HL-60 (cell line): ENCODE results near the gene MAN2B2.

Source experiments
- CTCF ChIP-seq: IDR thresholded peaks from one replicate; pipeline ENCODE4 v1.5.1; 2011; ENCODE audit warnings: low read length, control low read depth, inconsistent platforms; ENCODE audit not compliant: insufficient read depth
- POLR2AphosphoS5 ChIP-seq: IDR thresholded peaks from 2 replicates; pipeline ENCODE4 v1.6.1; 2012; ENCODE audit warnings: low read depth
- SPI1 ChIP-seq: IDR thresholded peaks from 2 replicates; pipeline ENCODE4 v1.6.1; 2012; ENCODE audit warnings: low read depth, mild to moderate bottlenecking, borderline replicate concordance
- TF ChIP-seq, protein P1 (sequence below): IDR thresholded peaks from 2 replicates; pipeline ENCODE4 v1.6.1; 2012; ENCODE audit warnings: low read depth; ENCODE audit not compliant: insufficient replicate concordance

DNA sequence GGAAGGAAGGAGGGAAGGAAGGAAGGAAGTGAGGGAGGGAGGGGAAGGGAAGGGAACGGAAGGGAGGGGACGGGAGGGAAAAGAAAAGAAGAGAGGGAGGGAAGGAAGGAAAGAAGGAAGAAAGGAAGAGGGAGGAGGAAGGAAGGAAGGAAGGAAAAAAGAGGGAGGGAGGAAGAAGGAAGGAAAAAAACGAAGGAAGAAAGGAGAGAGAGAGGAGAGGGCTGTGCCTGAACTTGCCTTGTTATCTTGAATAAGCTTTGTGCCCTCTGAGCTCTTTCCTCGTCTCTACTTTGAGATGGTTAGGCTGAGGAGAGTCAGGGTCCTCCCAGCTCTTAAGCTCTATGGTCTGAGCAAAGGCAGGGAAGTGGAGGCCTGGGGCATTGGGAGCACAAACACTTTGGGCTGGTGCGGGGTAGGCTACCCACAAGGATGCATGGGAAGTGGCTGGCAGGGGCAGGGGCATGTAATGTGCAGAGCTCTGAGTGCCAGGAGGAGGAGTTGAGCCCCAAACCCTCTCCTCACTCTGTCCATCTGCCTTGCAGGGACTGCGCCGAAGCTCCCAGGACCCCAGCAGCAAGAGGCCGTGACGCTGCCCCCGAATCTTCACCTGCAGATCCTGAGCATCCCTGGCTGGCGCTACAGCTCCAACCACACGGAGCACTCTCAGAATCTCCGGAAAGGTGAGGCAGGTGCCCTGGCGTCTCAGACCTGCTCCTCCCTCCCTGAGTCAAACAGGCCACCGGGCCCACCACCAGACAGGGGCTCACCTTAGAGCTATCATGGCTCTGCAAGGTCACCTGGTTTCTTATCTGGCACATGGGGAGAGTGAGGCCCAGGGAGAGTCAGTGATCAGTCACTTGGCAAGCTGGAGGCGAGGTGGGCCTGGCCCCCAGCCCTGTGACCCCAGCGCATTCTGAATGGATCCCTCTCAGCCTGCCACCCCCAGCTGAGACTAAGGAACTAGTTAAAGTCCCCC, 39.0 kb downstream of the MAN2B2 start:
- TF ChIP-seq, protein P1, sequence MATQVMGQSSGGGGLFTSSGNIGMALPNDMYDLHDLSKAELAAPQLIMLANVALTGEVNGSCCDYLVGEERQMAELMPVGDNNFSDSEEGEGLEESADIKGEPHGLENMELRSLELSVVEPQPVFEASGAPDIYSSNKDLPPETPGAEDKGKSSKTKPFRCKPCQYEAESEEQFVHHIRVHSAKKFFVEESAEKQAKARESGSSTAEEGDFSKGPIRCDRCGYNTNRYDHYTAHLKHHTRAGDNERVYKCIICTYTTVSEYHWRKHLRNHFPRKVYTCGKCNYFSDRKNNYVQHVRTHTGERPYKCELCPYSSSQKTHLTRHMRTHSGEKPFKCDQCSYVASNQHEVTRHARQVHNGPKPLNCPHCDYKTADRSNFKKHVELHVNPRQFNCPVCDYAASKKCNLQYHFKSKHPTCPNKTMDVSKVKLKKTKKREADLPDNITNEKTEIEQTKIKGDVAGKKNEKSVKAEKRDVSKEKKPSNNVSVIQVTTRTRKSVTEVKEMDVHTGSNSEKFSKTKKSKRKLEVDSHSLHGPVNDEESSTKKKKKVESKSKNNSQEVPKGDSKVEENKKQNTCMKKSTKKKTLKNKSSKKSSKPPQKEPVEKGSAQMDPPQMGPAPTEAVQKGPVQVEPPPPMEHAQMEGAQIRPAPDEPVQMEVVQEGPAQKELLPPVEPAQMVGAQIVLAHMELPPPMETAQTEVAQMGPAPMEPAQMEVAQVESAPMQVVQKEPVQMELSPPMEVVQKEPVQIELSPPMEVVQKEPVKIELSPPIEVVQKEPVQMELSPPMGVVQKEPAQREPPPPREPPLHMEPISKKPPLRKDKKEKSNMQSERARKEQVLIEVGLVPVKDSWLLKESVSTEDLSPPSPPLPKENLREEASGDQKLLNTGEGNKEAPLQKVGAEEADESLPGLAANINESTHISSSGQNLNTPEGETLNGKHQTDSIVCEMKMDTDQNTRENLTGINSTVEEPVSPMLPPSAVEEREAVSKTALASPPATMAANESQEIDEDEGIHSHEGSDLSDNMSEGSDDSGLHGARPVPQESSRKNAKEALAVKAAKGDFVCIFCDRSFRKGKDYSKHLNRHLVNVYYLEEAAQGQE, result no peak
- TF ChIP-seq CTCF (no peak), POLR2AphosphoS5 (no peak), SPI1 (no peak)
